ENCODE results near the gene FAM13C.

- no peak for TF ChIP-seq CHD1 (IDR thresholded peaks at IDR 0.05; ENCODE audit: low read depth, low read length)
- no peak for TF ChIP-seq CTCF (conservative IDR thresholded peaks at IDR 0.05; ENCODE audit: low read depth, low read length)
- no peak for TF ChIP-seq ELK1 (IDR thresholded peaks at IDR 0.05; ENCODE audit: borderline replicate concordance, low read depth, low read length)
- no peak for TF ChIP-seq RFX5 (IDR thresholded peaks at IDR 0.05; ENCODE audit: low read depth, low read length)
- no peak for TF ChIP-seq POLR2A (IDR thresholded peaks at IDR 0.05; ENCODE audit: low read depth, low read length)
- no peak for TF ChIP-seq MXI1 (IDR thresholded peaks at IDR 0.05; ENCODE audit: borderline replicate concordance, low read depth, low read length)
These were observed 105.1 kb downstream of the FAM13C start for GRCh38 chr10:59257224-59257623.
